ENCODE results near the gene ERCC4.
"Not testable (repeated sequence)": the region's sequence is repeated elsewhere in the genome, so short reads cannot be mapped to it uniquely, and the experiment has no call there.

ERCC4 gene

GRCh38 chr16:13919683-13920509 lies at the start of gene ERCC4:
TSS of gene ERCC4 (plus strand) at chr16:13920154. CDS start at chr16:13920166, 12 bp downstream.
- DNase-seq: peak; percentile 99

- no peak for DNase-seq
Measured at GRCh38 chr16:13873835-13874438, 46.0 kb upstream of the ERCC4 start.

- no peak for DNase-seq
Measured at GRCh38 chr16:13875614-13876284, 44.2 kb upstream of the ERCC4 start.

GRCh38 chr16:13883276-13883675 lies 36.7 kb upstream of the ERCC4 start:
- DNase-seq: no peak

GRCh38 chr16:13883881-13884280 lies 36.1 kb upstream of the ERCC4 start:
- DNase-seq: no peak

GRCh38 chr16:13885700-13886099 lies 34.3 kb upstream of the ERCC4 start:
- no peak for DNase-seq

GRCh38 chr16:13886608-13887007 lies 33.3 kb upstream of the ERCC4 start:
- DNase-seq: no peak

- DNase-seq: not testable (repeated sequence)
Measured at GRCh38 chr16:13889323-13889722, 30.6 kb upstream of the ERCC4 start.

GRCh38 chr16:13892301-13892700 lies 27.7 kb upstream of the ERCC4 start:
- no peak for DNase-seq

GRCh38 chr16:13895516-13895915 lies 24.4 kb upstream of the ERCC4 start:
- no peak for DNase-seq

GRCh38 chr16:13896543-13897182 lies 23.3 kb upstream of the ERCC4 start:
- DNase-seq: no peak

GRCh38 chr16:13897806-13898205 lies 22.1 kb upstream of the ERCC4 start:
- DNase-seq: no peak

GRCh38 chr16:13898233-13898632 lies 21.7 kb upstream of the ERCC4 start:
- DNase-seq: no peak

GRCh38 chr16:13902052-13902451 lies 17.9 kb upstream of the ERCC4 start:
- DNase-seq: no peak

GRCh38 chr16:13902677-13903076 lies 17.3 kb upstream of the ERCC4 start:
- no peak for DNase-seq

GRCh38 chr16:13904179-13904691 lies 15.7 kb upstream of the ERCC4 start:
- DNase-seq: no peak

GRCh38 chr16:13904822-13905221 lies 15.1 kb upstream of the ERCC4 start:
- DNase-seq: not testable (repeated sequence)

- DNase-seq: no peak
Measured at GRCh38 chr16:13906168-13907089, 13.5 kb upstream of the ERCC4 start.

GRCh38 chr16:13907431-13907830 lies 12.5 kb upstream of the ERCC4 start:
- DNase-seq: no peak

GRCh38 chr16:13909069-13909468 lies 10.9 kb upstream of the ERCC4 start:
- no peak for DNase-seq

GRCh38 chr16:13909872-13910303 lies 10.1 kb upstream of the ERCC4 start:
- DNase-seq: no peak

- DNase-seq: no peak
Measured at GRCh38 chr16:13911306-13911705, 8.6 kb upstream of the ERCC4 start.

Data from CD4-positive, alpha-beta T cell treated with Interleukin-17A for 4 hours (primary cell).